Endothelial cell of hepatic sinusoid (primary cell): Measurements from ENCODE around the gene KIF1A.

Experiments
- in situ Hi-C: cut with HindIII; loops from 2 replicates; pipeline ENCODE4 v1.10.0; 2017; ENCODE audit warnings: low sequenced_read_pairs

The KIF1A gene

DNA sequence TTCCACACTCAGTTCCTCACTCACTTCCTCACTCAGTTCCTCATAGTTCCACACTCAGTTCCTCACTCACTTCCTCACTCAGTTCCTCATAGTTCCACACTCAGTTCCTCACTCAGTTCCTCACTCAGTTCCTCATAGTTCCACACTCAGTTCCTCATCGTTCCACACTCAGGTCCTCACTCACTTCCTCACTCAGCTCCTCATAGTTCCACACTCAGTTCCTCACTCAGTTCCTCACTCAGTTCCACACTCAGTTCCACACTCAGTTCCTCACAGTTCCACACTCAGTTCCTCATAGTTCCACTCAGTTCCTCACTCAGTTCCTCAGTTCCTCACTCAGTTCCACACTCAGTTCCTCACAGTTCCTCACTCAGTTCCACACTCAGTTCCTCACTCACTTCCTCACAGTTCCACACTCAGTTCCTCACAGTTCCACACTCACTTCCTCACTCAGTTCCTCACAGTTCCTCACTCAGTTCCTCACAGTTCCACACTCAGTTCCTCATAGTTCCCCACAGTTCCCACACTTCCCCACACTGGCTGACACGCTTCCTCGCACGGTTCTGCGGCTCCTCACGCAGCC is 40.7 kb downstream of the KIF1A start:
- in situ Hi-C loops, result loop anchor here (25.0 kb wide), 1 partner anchor 267 kb away; no protein-coding TSS in a partner anchor

DNA sequence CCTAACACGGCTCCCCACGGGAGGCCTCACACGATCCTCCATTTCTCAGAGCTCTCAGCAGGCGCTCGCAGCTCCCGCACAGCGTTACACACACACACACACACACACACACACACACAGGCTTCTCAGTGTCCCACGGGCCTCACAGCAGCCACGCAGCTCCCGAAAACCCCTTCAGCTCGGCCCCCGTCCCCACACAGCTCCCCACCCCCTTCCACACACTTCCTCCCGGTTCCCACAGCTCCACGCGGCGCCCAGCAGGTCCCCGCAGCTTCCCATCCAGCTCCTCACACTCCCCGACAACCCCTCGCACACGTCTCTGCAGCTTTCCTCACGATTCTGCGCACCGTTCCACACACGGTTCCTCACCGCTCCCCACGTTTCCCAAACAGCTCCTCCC is 41.6 kb downstream of the KIF1A start:
- in situ Hi-C loops, result loop anchor here (25.0 kb wide), 1 partner anchor 266 kb away; no protein-coding TSS in a partner anchor

GRCh38 chr2:240777456-240778212 is 42.4 kb downstream of the KIF1A start:
- in situ Hi-C loops, result loop anchor here (25.0 kb wide), 1 partner anchor 265 kb away; no protein-coding TSS in a partner anchor

DNA sequence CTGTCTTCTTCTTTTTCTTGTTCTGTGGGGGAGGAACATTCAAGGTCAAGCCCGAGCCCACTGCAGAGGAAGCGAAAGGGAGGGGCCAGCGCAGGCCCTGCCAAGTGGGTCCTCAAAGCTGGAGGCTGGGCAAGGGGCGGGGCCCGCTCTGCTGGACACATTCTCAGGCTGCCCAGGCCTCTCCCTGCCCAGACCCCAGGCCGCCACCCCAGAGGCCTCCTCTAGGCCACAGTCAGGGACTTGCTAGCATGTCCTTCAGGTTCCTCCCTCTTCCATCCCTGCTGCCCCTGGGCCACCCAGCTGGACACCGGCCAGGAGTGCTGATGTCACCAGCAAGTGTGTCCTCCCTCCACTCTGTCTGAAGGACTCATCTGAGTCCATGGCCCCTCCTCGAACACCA is 44.1 kb downstream of the KIF1A start:
- in situ Hi-C loops, result loop anchor here (25.0 kb wide), 1 partner anchor 264 kb away; no protein-coding TSS in a partner anchor

GRCh38 chr2:240774856-240775255 is 45.2 kb downstream of the KIF1A start:
- in situ Hi-C loops, result loop anchor here (25.0 kb wide), 1 partner anchor 263 kb away; no protein-coding TSS in a partner anchor

- in situ Hi-C loops, result no loop called here
Measured at GRCh38 chr2:240769096-240769495, 50.9 kb downstream of the KIF1A start.

DNA sequence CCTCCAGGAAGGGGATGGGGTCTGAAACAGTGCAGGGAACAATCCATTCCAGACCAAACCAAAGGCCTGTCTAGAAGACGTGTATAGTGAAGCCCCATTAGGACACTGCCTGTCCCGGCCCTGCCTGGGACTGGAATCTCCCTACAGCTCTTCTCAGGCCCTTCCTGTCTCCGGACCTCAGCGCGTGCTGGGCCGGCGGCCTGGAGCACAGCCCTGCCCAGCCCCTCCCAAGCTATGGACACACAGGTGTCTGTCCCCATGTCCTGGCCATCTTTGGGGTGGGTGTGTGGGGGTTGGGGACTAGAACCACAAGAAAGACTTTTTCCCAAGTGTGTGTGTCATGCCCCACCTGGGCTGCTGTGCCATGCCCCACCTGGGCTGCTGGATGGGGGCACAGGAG is 51.8 kb downstream of the KIF1A start:
- in situ Hi-C loops, result no loop called here

GRCh38 chr2:240767341-240767740 is 52.7 kb downstream of the KIF1A start:
- in situ Hi-C loops, result no loop called here

- in situ Hi-C loops, result no loop called here
Measured at GRCh38 chr2:240766072-240766471, 53.9 kb downstream of the KIF1A start.

DNA sequence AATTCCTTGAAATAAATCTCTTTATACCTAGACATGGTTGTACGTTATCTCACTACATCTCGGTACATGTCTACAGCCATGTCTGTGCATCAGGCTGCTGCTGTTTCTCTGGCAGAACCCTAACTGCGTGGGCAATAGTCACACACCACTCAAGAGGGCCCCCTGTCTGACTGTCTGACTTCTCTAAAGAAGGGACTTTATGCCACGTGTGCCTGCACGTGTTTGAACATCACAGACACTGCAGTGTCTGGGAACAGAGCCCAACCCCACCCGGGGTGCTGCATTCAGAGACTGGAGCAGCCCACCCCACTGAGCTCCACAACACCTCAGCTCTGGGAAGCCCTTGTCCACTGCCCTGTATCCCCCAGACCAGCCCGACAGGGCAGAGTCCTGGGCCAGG is 55.0 kb downstream of the KIF1A start:
- in situ Hi-C loops, result no loop called here

GRCh38 chr2:240764605-240765004 is 55.4 kb downstream of the KIF1A start:
- in situ Hi-C loops, result no loop called here

GRCh38 chr2:240762971-240763370 is 57.0 kb downstream of the KIF1A start:
- in situ Hi-C loops, result no loop called here

DNA sequence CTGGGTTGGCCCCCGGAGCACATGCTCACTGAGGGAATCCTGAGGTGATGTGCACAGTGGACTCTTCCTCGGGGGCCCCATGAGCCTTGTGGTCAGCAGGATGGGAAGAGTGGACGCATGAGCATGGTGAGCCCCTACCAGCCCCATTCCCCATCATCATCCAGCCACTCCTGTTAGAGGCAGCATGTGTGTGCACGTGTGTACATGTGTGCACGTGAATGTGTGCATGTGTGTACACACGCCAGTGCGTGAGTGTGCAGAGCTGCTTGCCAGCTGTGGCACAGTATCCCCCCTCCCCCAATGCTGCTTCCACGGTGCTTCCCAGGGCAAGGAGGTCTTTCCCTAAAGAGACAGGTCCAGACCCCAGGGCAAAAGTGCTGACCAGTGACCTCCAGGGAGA is 57.8 kb downstream of the KIF1A start:
- in situ Hi-C loops, result no loop called here

DNA sequence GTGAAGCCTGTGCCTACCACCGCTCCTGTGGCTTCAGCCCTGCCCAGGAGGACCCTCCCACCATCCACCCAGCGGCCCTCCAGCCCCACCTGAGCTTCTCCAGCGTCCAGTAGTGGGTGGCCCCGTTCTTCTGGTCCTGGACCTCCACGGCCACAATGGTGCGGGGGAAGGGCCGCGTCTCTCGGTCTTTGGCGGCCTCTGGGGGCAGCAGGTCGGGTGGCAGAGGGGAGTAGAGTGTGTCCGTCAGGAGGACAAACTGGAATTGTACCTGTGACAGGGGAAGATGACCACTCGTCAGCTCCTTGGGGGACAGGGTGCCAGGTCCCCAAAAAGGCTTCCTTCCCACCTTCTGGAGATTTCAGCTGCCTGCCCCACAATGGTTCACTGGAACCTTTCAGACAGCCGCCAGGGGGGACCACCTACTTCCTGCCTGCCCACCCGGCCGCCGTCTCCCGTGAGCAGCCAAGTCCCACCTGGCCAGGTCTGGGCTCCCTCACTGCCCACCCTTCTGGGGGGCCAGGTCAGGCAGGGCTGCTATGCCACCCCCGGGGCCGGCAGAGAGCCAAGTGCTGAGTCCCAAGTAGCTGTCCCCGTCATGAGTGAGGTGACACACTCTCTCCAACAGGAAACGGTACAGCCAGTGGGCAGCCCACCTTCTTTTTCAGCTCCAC is 59.3 kb downstream of the KIF1A start:
- in situ Hi-C loops, result no loop called here

- in situ Hi-C loops, result no loop called here
Measured at GRCh38 chr2:240760121-240760520, 59.9 kb downstream of the KIF1A start.

DNA sequence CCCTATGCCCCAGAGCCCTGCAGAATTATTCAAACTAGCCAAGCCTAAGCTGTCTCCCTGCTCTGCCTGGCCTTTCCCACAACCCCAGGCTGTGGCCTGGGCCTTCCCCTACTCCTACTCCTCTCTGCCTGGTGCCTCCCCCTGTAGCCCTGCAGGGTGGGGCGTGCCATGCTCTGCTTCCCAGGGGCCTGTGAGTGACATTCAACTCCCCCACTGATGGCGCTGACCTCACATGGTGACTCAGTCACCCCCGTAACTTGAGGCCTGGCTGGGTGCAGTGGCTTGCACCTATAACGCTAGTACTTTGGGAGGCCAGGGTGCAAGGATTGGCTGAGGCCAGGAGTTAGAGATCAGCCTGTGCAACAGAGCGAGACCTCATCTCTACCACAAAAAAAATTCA is 60.6 kb downstream of the KIF1A start:
- in situ Hi-C loops, result no loop called here

- in situ Hi-C loops, result no loop called here
Measured at GRCh38 chr2:240757086-240757614, 62.9 kb downstream of the KIF1A start.

- in situ Hi-C loops, result no loop called here
Measured at GRCh38 chr2:240752209-240752608, 67.8 kb downstream of the KIF1A start.

DNA sequence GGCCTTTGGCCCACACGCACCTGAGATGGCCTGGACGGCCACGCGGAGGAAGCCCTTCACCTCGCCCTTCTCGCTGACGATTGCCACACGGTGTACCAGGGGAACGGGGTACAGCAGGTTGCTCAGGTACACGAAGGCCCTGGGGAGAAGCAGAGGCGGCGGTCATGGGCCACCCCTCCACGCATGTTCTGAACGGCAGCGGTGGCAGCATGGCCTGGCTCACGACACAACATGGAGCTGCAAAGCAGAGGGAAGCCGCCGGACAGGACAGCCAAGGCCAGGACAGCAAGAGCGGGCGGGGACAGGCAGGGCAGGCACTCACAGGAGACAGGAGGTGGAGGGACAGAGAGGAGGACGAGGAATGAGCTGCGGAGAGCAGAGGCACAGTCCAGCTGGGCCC is 69.6 kb downstream of the KIF1A start:
- in situ Hi-C loops, result no loop called here

- in situ Hi-C loops, result no loop called here
Measured at GRCh38 chr2:240749516-240749915, 70.5 kb downstream of the KIF1A start.

DNA sequence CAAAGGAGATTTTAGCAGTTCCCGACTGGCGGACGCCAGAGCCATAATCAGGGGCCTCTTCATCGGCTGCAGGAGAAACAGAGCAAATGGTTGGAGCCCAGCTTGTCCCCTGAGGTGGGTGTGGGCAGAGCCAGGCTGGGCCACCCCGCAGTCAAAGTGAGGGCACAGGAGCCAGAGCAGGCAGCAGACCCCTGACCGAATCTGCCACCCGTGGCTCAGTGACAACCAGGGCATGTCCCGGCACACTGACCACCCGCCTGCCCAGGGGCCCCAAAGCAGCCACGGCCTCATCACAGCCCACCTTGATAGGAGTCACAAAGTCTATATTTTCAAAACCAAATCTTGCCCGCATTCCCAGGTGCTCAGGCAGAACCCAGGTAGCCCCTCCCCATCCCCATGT is 72.8 kb downstream of the KIF1A start:
- in situ Hi-C loops, result no loop called here

- in situ Hi-C loops, result no loop called here
Measured at GRCh38 chr2:240746671-240747070, 73.3 kb downstream of the KIF1A start.
